D341Med (cell line): ENCODE data around the gene PPP6R3.
A peak's percentile ranks its signal among the peaks of the same experiment; 100 is the strongest.
"Not testable (repeated sequence)": the region's sequence is repeated elsewhere in the genome, so short reads cannot be mapped to it uniquely, and the experiment has no call there.

Experiments used
- DNase-seq: peaks from one replicate; pipeline ENCODE4 v3.0.0; 2012; ENCODE audit warnings: low spot score

PPP6R3 gene

GRCh38 chr11:68434159-68434558 lies 26.4 kb upstream of the PPP6R3 start:
- not testable (repeated sequence) for DNase-seq

- DNase-seq = no peak
Observed at GRCh38 chr11:68436162-68436888, 24.2 kb upstream of the PPP6R3 start.

GRCh38 chr11:68436985-68437926 lies 23.3 kb upstream of the PPP6R3 start:
- no peak for DNase-seq

GRCh38 chr11:68437927-68438657 lies 22.5 kb upstream of the PPP6R3 start:
- no peak for DNase-seq

- no peak for DNase-seq
Observed at GRCh38 chr11:68438658-68439259, 21.8 kb upstream of the PPP6R3 start.

- DNase-seq = peak; percentile 57
Observed at GRCh38 chr11:68439355-68440065, 21.0 kb upstream of the PPP6R3 start.

GRCh38 chr11:68440224-68440623 lies 20.3 kb upstream of the PPP6R3 start:
- DNase-seq = no peak

- DNase-seq = peak; percentile 83
Observed at GRCh38 chr11:68441466-68442230, 18.9 kb upstream of the PPP6R3 start.

- DNase-seq = no peak
Observed at GRCh38 chr11:68442433-68442832, 18.1 kb upstream of the PPP6R3 start.

- no peak for DNase-seq
Observed at GRCh38 chr11:68444566-68444965, 16.0 kb upstream of the PPP6R3 start.

GRCh38 chr11:68445531-68446035 lies 15.0 kb upstream of the PPP6R3 start:
- no peak for DNase-seq

GRCh38 chr11:68446046-68446725 lies 14.4 kb upstream of the PPP6R3 start:
- no peak for DNase-seq

- peak; percentile 90 for DNase-seq
Observed at GRCh38 chr11:68447015-68447801, 13.3 kb upstream of the PPP6R3 start.

GRCh38 chr11:68447914-68448313 lies 12.6 kb upstream of the PPP6R3 start:
- DNase-seq = not testable (repeated sequence)

- DNase-seq = no peak
Observed at GRCh38 chr11:68448604-68449011, 11.9 kb upstream of the PPP6R3 start.

GRCh38 chr11:68449951-68450350 lies 10.6 kb upstream of the PPP6R3 start:
- DNase-seq = no peak

- no peak for DNase-seq
Observed at GRCh38 chr11:68450711-68451110, 9.8 kb upstream of the PPP6R3 start.

GRCh38 chr11:68454767-68455166 lies 5.8 kb upstream of the PPP6R3 start:
- DNase-seq = no peak

- DNase-seq = no peak
Observed at GRCh38 chr11:68455485-68455884, 5.1 kb upstream of the PPP6R3 start.
